GM18517 (cell line): Measurements from ENCODE around the gene SMAP2.

Experiments
- ATAC-seq: cut with Tn5 transposase; IDR thresholded peaks from one replicate; pipeline ENCODE4 v1.9.1; 2021; ENCODE audit warnings: mild to moderate bottlenecking, moderate library complexity; ENCODE audit not compliant: unreplicated experiment

The SMAP2 gene

DNA sequence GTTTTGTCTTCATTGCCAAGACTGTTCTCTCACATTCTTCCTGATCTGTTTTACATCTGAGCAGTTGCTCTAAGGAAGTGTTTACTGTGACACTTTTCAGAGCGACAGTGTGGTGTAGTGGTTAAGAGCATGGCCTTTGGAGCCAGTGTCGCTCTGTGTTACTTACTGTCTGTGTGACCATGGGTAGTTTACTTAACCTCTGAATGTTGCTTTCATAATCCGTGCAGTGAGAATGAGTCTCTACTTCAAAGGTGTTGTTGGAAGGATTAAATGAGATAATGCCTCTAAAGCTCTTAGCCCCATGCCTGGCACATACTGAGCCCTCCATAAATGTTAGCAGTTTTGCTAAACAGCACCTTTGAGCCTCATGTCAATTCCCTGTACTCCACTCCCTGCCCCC is 40.8 kb downstream of the SMAP2 start:
- no peak for ATAC-seq

- ATAC-seq, result no peak
Observed at GRCh38 chr1:40416709-40417108, 43.2 kb downstream of the SMAP2 start.

DNA sequence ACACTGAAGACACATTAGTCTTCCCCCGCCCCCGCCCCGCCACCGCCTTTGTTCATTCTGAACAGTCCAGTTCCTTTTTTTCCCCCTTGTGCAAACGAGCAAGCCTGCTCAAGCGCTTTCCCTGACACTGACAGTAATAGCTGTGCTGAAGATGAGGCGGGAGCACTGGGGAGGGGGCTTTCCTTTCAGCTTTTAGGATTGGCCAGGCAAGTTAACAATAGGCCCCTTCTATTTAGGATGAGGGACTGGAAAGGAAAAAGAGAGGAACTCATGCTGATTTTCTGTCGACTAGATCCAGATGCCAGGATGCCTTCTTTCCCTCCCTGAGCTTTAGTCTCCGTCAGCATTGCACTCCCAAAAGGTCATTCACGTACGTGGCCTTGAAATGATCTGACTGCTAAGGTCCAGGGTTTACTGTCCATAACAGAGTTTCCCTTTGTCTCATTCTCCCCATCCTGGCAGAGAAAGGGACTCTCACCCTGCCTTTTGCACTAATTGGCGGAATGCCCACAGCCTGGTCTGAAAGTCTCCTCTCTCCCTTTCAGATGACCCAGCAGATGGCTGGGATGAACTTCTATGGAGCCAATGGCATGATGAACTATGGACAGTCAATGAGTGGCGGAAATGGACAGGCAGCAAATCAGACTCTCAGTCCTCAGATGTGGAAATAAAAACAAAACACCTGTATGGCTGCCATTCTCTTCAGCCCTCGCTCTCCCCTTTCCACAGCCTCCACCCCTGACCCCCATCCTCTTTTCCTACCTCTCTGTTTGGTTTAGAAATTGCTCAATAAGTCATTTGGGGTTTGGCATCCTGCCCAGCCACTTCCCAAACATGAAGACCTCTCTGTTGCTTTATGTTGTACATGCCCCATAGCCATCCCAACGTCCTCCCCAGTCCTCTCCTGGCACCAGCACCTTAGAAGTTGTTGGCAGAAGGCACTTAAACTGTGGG is 48.2 kb downstream of the SMAP2 start:
- no peak for ATAC-seq

DNA sequence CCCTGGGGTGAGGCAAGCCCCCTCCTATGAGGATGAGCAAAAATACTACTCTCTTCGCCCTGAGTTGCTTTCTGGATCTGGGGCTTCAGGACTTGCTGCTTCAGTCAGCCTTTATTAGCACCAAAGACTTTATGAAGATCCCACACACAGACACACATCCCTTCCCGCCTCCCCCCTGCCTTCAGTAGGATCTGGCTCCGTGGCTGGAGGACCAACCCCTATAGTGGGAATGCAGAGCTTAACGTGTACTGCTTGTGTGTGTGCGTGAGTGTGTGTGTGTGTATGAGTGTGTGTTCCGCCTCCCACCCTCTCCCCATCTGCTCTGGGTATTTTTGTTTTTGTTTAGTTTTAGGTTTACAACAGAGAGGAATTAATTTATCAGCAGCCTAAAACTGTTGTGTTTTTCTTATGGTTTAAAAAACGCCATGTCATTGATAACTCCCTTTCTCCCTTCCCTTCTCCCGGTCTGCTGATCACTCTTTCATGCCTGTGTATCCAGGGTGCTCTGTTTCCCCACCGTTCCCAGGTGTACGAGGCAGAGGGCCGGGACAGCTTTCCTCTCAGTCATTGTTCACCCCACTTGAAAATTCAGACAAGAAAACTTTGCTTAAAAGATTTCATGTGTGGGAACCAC is 49.2 kb downstream of the SMAP2 start:
- no peak for ATAC-seq

- ATAC-seq, result no peak
Observed at GRCh38 chr1:40423264-40423642, 49.7 kb downstream of the SMAP2 start.

DNA sequence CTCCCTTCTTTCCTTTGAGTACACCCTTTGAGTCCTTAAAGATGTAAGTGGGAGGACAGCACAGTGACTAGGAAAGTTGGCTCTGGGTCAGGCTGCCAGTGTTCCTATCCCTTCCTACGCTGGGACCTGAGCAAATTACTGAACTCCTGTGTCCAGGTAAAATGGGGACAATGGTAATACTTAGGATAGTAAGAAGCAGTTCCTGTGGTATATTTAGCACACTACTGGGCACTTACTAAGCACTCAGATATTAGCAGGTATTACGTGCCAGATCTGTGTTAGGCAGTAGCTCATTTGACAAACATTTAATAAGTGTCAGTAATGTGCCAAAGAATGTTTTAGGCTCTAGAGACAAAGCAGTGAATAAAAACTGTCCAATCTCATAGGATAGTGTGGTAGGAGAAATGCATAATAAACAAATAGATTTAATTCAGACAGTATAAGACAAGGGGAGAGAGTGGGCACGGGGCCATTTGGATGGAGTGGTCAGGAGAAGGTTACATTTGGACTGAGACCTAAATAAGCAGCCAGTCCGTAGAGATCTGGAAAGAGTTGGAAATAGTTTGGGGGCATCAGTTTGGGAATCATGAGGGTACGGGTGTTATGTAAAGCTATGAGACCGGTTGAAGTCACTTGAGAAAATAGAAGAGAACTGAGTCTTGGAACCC is 50.6 kb downstream of the SMAP2 start:
- no peak for ATAC-seq

- no peak for ATAC-seq
Observed at GRCh38 chr1:40425198-40425597, 51.7 kb downstream of the SMAP2 start.

GRCh38 chr1:40431385-40431784 is 57.9 kb downstream of the SMAP2 start:
- ATAC-seq, result no peak

GRCh38 chr1:40432644-40433390 is 59.3 kb downstream of the SMAP2 start:
- no peak for ATAC-seq

- no peak for ATAC-seq
Observed at GRCh38 chr1:40435471-40435870, 61.9 kb downstream of the SMAP2 start.

- no peak for ATAC-seq
Observed at GRCh38 chr1:40435876-40436275, 62.3 kb downstream of the SMAP2 start.

DNA sequence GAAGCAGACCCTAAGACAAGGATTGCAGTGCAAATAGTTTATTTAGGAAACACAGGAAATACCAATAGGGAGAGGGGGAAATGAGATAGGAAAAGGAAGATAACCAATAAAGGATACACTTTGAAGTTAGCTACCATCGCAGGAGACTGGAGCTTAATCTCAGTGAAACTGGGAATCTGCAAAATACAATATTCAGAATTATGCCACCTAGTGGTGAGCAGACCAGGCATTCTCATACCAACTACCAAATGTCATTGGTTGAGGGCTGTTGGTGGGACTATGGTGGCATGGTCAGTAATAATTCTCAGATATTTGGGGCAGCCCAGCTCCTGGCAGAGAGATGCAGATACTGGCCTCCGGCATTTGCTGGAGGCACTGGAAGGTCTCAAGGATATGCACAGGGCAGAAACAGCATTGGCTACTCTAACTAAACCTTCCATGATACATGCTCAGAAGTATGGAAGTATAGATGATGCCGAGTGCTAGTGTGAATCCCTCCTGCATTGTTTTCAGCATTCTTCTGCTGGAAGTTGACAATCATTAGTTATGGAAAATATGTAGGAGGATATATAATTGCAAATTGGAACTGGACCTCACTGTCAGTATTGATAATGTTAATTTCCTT is 65.0 kb downstream of the SMAP2 start:
- no peak for ATAC-seq

DNA sequence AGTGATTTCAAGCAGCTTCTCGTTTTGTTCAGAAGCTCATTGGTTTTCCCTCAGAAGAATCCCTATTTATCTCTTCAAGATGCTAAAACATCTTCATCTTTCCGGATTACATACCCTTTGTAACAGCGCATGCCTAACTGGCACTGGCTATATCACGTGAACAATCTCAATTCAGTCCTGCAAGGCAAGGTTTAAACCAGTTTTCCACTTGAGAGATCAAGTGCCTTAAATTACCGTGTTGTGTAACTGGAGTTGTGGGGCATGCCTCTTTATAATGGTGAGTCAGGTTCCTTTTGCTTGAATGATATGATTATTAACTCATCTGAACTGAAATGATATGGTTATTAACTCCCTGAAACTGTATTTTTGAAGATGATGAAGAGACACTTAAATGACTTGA is 65.7 kb downstream of the SMAP2 start:
- no peak for ATAC-seq

DNA sequence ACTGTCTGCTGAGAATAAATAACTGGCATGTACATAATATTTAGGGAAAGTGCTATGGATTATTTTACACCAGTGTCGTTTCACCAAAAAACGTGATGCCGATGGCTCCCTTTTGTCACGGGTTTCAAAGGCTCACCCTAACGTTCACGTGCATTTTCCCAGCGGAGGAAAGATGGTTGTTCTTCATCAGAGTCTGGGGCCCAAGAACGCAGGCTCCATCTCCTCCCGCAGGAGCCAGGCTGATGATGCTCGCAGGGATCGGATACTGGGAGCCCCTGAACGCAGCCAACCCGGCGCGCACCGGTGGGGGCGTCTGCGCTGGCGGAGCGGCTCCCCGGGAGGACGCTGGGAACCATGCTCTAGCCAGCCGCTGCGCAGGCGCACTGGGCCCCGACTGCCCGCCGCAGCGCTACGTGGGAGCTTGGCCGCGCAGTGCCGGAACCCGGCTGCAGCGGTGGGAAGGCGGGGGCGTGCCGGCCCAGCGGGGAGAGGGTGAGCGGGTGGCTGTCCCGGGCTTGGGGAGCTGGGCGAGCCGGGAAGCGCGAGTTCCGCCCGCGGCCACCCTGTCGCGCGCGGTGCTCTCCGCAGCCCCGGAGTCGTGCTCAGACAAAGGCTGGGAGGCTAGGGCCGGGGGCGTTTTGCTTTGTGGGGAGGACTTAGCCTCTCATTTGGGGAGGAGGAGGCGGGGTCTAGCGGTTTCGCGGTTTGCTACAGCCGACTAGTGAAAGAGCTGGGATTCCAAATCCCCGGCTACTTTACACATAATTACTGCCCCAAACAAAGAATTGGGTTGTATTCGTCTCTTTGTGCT is 76.4 kb downstream of the SMAP2 start, which contains the start of gene ZFP69B:
Gene ZFP69B (plus strand): TSS at position 793 of the 811 bp plus-strand sequence. CDS start 486 bp downstream, outside the sequence.
- ATAC-seq, result peak; percentile 65

GRCh38 chr1:40450495-40451237 is 77.1 kb downstream of the SMAP2 start:
- ATAC-seq, result peak; percentile 50

DNA sequence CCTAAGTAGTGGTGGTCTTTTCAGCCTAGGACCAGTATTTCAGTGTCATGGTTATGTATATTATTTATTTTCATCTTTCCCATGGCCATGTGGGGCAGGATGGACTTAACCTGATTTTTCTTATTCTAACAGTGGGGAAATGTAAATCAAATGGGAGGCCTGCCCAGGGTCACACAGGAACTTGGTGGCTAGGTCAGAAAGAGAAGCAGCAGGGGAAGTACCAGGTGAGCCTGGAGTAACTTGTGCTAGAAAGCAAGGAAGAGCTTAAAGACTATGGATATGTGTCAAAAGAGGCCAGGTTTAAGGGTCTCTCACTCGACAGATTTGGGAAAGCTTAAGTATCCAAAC is 77.7 kb downstream of the SMAP2 start:
- peak; percentile 25 for ATAC-seq

DNA sequence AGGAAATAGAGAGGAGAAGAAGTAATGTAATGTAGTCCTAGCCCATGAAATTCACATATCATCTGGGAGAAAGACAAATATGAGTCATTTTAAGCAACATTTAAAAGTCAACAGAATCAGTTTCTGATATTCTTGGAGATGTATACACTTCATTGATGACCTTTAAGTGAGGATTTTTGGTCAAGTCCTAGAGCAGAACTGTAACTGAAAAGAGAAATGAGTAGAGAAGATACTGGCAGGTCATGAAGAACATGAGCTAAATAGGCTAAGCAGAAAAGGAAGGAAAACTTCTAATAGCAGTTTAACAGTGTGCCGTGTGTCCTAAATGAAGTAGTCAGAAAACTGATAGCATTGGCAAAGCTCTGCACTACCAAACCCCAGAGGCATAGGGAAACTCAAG is 81.3 kb downstream of the SMAP2 start:
- ATAC-seq, result no peak

- ATAC-seq, result no peak
Observed at GRCh38 chr1:40462956-40463590, 89.5 kb downstream of the SMAP2 start.

GRCh38 chr1:40469327-40469726 is 95.8 kb downstream of the SMAP2 start:
- no peak for ATAC-seq
